Thoracic aorta (tissue), 2 donors: ENCODE data around the gene STK4. TPM values are rescaled to one million over a fixed set of nuclear protein-coding genes. Genes with fewer than 3 reads are reported as not detected.

Source experiments
- ATAC-seq: fragments of 150-250 bp; one replicate; pipeline ENCODE4 v1.8.0; 2017; ENCODE audit warnings: low read depth; ENCODE audit not compliant: insufficient number of reproducible peaks, low FRiP score
- DNase-seq: peaks from one replicate; pipeline ENCODE4 v3.0.0-alpha.2; 2020; ENCODE audit warnings: low spot score
- H3K27ac ChIP-seq, 2 donors: fragments of 200-600 bp; sonication (generic); 1 replicate in 1 of 2; 2 replicates in 1 of 2; pipeline ENCODE4 v1.5.1; 2016; ENCODE audit warnings: mild to moderate bottlenecking in 2 of 2, moderate library complexity in 2 of 2
- H3K27me3 ChIP-seq: fragments of 200-600 bp; sonication (generic); replicated peaks from 2 replicates; pipeline ENCODE4 v1.6.0; 2016; ENCODE audit warnings: mild to moderate bottlenecking; ENCODE audit not compliant: insufficient read depth
- H3K36me3 ChIP-seq: fragments of 200-600 bp; sonication (generic); one replicate; pipeline ENCODE4 v1.5.1; 2016
- H3K4me1 ChIP-seq, 2 donors: fragments of 200-600 bp; sonication (generic); 1 replicate in 1 of 2; 2 replicates in 1 of 2; pipeline versions ENCODE4 v1.5.1 to v1.6.0; 2016; ENCODE audit warnings: low read depth in 2 of 2, mild to moderate bottlenecking in 1 of 2; ENCODE audit not compliant: control insufficient read depth in 1 of 2
- H3K4me3 ChIP-seq: fragments of 200-600 bp; sonication (generic); 2 replicates; pipeline ENCODE4 v1.5.1; 2016; ENCODE audit warnings: mild to moderate bottlenecking
- H3K9me3 ChIP-seq: fragments of 200-600 bp; sonication (generic); 2 replicates; pipeline ENCODE4 v1.5.1; 2016
- total RNA-seq, 2 donors: library from RNA; depleted of rRNA; stranded (reverse); fragments of >200 nt; gene quantifications; one replicate each; pipeline versions ENCODE4 v1.1.0 to v1.2.3, GENCODE V29; 2016
- TF ChIP-seq, protein P1 (sequence below): fragments of 200-600 bp; sonication (generic); IDR thresholded peaks from one replicate; pipeline ENCODE4 v1.5.1; 2019; ENCODE audit warnings: antibody characterized with exemption

The STK4 gene
- total RNA-seq, 2 donors from 2014 or later, result 30.3 to 47.9 TPM

GRCh38 chr20:44961870-44962267 lies 4.4 kb upstream of the STK4 start:
- Histone ChIP-seq H3K36me3 (no peaks in the 10 kb centered on the region), H3K4me3 (no peak overlapping the region), H3K27ac (no peak overlapping the region), H3K4me1 (peaks cover 12 to 31% of the 10 kb centered on the region in 2 donors), H3K27me3 (no peaks in the 10 kb centered on the region), H3K9me3 (no peaks in the 10 kb centered on the region)
- ATAC-seq (no peak), DNase-seq (no peak)
- TF ChIP-seq, protein P1, sequence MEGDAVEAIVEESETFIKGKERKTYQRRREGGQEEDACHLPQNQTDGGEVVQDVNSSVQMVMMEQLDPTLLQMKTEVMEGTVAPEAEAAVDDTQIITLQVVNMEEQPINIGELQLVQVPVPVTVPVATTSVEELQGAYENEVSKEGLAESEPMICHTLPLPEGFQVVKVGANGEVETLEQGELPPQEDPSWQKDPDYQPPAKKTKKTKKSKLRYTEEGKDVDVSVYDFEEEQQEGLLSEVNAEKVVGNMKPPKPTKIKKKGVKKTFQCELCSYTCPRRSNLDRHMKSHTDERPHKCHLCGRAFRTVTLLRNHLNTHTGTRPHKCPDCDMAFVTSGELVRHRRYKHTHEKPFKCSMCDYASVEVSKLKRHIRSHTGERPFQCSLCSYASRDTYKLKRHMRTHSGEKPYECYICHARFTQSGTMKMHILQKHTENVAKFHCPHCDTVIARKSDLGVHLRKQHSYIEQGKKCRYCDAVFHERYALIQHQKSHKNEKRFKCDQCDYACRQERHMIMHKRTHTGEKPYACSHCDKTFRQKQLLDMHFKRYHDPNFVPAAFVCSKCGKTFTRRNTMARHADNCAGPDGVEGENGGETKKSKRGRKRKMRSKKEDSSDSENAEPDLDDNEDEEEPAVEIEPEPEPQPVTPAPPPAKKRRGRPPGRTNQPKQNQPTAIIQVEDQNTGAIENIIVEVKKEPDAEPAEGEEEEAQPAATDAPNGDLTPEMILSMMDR, result no peak

- H3K27ac ChIP-seq, result no peak overlapping the region
- H3K4me3 ChIP-seq, result no peak overlapping the region
- no peaks in the 10 kb centered on the region for H3K9me3 ChIP-seq
- ATAC-seq, result no peak
- no peak for DNase-seq
- H3K27me3 ChIP-seq, result no peaks in the 10 kb centered on the region
- TF ChIP-seq, protein P1, result no peak
- peaks cover 12 to 37% of the 10 kb centered on the region in 2 donors for H3K4me1 ChIP-seq
- no peaks in the 10 kb centered on the region for H3K36me3 ChIP-seq
Measured at GRCh38 chr20:44962483-44962882, 3.8 kb upstream of the STK4 start.

GRCh38 chr20:44963325-44964215 lies 2.7 kb upstream of the STK4 start:
- ATAC-seq, result no peak
- peaks cover 12 to 41% of the 10 kb centered on the region in 2 donors for H3K4me1 ChIP-seq
- DNase-seq, result no peak
- no peaks in the 10 kb centered on the region for H3K27me3 ChIP-seq
- TF ChIP-seq, protein P1, result no peak
- no peaks in the 10 kb centered on the region for H3K9me3 ChIP-seq
- H3K4me3 ChIP-seq, result no peak overlapping the region
- H3K36me3 ChIP-seq, result no peaks in the 10 kb centered on the region
- no peak overlapping the region for H3K27ac ChIP-seq

DNA sequence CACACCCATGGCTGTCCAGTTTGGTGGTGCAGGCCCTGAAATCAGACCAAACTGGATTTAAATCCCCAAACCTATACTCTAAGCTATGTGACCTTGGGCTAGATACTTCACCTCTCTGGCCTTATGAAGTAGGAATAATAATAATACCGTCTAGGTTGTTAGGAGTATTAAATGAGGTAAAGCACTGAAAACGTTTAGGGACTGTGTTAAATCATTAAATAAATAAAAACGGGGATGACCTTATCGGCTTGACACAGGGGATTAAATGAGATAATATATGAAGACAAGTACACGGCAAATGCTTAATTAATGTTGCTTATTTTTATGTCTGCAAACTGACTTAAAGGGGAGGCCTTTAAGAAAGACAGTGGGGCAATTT lies 672 bp upstream of the STK4 start:
- Histone ChIP-seq H3K9me3 (no peaks in the 10 kb centered on the region), H3K27ac (peak overlapping the region; percentile 78 to 79), H3K36me3 (no peaks in the 10 kb centered on the region), H3K4me3 (peak overlapping the region; percentile 92), H3K27me3 (no peaks in the 10 kb centered on the region), H3K4me1 (peaks cover 3 to 34% of the 10 kb centered on the region in 2 donors)
- ATAC-seq (no peak), DNase-seq (no peak)
- TF ChIP-seq, protein P1, result no peak

DNA sequence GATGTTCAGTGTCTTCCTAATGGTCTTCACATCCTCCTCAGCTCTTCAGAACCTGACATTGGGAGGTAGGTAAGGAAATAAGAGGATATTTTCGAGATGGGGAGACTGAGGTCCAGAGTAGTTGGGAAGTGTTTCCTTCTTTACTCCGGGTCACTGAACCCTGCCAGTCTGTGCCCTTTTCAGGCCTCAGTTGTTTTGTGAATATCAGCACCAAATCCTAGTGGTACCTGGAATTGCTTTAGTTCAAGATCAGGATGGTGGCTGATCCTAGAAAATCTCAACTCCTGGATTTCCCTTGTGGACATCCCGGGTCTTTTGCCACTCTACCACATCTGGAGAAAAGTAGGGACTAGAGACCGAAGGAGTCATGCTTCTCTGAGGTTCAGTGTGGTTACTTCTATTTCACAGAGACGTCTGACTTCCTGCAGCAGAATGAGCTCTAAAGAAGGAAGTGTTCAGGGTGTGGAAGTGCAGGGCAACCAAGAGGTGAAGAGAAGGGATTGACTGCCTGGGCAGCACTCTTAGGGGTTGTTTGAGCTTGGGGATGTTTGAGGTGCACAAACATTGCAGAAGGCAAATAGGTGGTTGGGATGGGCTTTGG lies 995 bp downstream of the STK4 start:
- TF ChIP-seq, protein P1, result no peak
- H3K27me3 ChIP-seq, result no peaks in the 10 kb centered on the region
- no peaks in the 10 kb centered on the region for H3K36me3 ChIP-seq
- H3K9me3 ChIP-seq, result no peaks in the 10 kb centered on the region
- peak overlapping the region; percentile 92 for H3K4me3 ChIP-seq
- ATAC-seq, result no peak
- no peak for DNase-seq
- peak overlapping the region; percentile 7 to 79 for H3K27ac ChIP-seq
- H3K4me1 ChIP-seq, result peaks cover 0 to 37% of the 10 kb centered on the region in 2 donors
